K562 (cell line): ENCODE results near the gene COL4A2.

Source experiments
- ARHGAP35 ChIP-seq: fragments of 450-650 bp; IDR thresholded peaks from 2 replicates; pipeline ENCODE4 v1.6.1; 2018; ENCODE audit not compliant: partially characterized antibody
- CBX5 ChIP-seq: IDR thresholded peaks from 2 replicates; pipeline ENCODE4 v1.6.1; 2014; ENCODE audit warnings: low read depth, borderline replicate concordance
- CREM ChIP-seq: IDR thresholded peaks from 2 replicates; pipeline ENCODE4 v1.6.1; 2014; ENCODE audit warnings: antibody characterized with exemption, low read depth
- FOXK1 ChIP-seq: sonication (generic); formaldehyde crosslinking; IDR thresholded peaks from 2 replicates; pipeline ENCODE4 v1.8.0; 2022; ENCODE audit warnings: missing genetic modification reagents, mild to moderate bottlenecking, borderline replicate concordance
- KLF16 ChIP-seq: IDR thresholded peaks from 2 replicates; pipeline ENCODE4 v1.6.1; 2016; ENCODE audit warnings: antibody characterized with exemption
- MAX ChIP-seq: sonication (generic); formaldehyde crosslinking; IDR thresholded peaks from 2 replicates; pipeline ENCODE4 v1.9.0; 2022; ENCODE audit warnings: mild to moderate bottlenecking, missing genetic modification reagents
- POLR2B ChIP-seq: fragments of 450-650 bp; IDR thresholded peaks from 2 replicates; pipeline ENCODE4 v1.6.1; 2018; ENCODE audit warnings: low read depth; ENCODE audit not compliant: partially characterized antibody
- SMARCA5 ChIP-seq: fragments of 450-650 bp; IDR thresholded peaks from 2 replicates; pipeline ENCODE4 v1.6.1; 2016
- SMC3 ChIP-seq: conservative IDR thresholded peaks from 2 replicates; pipeline ENCODE4 v1.6.1; 2011; ENCODE audit warnings: low read depth, low read length, improper control_type of control experiment; ENCODE audit not compliant: insufficient read depth
- TEAD1 ChIP-seq, 2 experiments: fragments of 450-650 bp in 1 of 2; sonication (generic) in 1 of 2; formaldehyde crosslinking; IDR thresholded peaks; 2 replicates each; pipeline versions ENCODE4 v1.4.0 to v1.8.0; 2020 to 2022; ENCODE audit warnings: mild to moderate bottlenecking in 2 of 2, missing genetic modification reagents in 1 of 2
- TF ChIP-seq, protein P1 (sequence below), 3 experiments: fragments of 200-800 bp in 1 of 3; fragments of 250-450 bp in 1 of 3; fragments of 450-650 bp in 1 of 3; sonication (Bioruptor Pico) in 1 of 3; sonication (Bioruptor generic) in 1 of 3; formaldehyde crosslinking in 1 of 3; IDR thresholded peaks; 2 replicates each; pipeline versions ENCODE4 v1.6.1 to v1.8.0; 2016 to 2022; ENCODE audit warnings: mild to moderate bottlenecking in 2 of 3, missing genetic modification characterization in 2 of 3, missing compliant biosample characterization in 1 of 3, moderate library complexity in 1 of 3

DNA sequence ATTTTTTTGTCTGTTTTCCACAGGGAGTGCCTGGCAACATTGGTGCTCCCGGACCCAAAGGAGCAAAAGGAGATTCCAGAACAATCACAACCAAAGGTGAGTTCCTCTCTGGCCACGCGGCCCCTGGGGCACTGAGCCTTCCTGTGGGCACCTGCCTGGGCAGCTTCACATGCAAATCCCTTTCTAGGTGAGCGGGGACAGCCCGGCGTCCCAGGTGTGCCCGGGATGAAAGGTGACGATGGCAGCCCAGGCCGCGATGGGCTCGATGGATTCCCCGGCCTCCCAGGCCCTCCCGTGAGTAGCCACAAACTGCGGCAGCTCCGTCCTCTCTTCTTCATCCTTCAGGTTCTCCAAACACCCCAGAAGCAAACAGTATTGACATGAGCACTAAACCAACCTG is 155.0 kb downstream of the COL4A2 start:
- TF ChIP-seq SMARCA5 (no peak), CBX5 (no peak), POLR2B (no peak), TEAD1 (CRISPR knock-in tag; IDR thresholded peaks at IDR 0.05) (no peak), KLF16 (no peak), ARHGAP35 (no peak), SMC3 (no peak), MAX (CRISPR knock-in tag) (no peak), CREM (no peak), FOXK1 (CRISPR knock-in tag) (no peak)
- TF ChIP-seq, protein P1, sequence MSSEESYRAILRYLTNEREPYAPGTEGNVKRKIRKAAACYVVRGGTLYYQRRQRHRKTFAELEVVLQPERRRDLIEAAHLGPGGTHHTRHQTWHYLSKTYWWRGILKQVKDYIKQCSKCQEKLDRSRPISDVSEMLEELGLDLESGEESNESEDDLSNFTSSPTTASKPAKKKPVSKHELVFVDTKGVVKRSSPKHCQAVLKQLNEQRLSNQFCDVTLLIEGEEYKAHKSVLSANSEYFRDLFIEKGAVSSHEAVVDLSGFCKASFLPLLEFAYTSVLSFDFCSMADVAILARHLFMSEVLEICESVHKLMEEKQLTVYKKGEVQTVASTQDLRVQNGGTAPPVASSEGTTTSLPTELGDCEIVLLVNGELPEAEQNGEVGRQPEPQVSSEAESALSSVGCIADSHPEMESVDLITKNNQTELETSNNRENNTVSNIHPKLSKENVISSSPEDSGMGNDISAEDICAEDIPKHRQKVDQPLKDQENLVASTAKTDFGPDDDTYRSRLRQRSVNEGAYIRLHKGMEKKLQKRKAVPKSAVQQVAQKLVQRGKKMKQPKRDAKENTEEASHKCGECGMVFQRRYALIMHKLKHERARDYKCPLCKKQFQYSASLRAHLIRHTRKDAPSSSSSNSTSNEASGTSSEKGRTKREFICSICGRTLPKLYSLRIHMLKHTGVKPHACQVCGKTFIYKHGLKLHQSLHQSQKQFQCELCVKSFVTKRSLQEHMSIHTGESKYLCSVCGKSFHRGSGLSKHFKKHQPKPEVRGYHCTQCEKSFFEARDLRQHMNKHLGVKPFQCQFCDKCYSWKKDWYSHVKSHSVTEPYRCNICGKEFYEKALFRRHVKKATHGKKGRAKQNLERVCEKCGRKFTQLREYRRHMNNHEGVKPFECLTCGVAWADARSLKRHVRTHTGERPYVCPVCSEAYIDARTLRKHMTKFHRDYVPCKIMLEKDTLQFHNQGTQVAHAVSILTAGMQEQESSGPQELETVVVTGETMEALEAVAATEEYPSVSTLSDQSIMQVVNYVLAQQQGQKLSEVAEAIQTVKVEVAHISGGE (CRISPR knock-in tag; IDR thresholded peaks at IDR 0.05): no peak
